GM18858 (cell line): Measurements from ENCODE around the gene RAB37.

ENCODE experiments used
- ATAC-seq: cut with Tn5 transposase; IDR thresholded peaks from one replicate; pipeline ENCODE4 v1.9.1; 2021; ENCODE audit not compliant: unreplicated experiment

Gene RAB37, protein sequence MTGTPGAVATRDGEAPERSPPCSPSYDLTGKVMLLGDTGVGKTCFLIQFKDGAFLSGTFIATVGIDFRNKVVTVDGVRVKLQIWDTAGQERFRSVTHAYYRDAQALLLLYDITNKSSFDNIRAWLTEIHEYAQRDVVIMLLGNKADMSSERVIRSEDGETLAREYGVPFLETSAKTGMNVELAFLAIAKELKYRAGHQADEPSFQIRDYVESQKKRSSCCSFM

DNA sequence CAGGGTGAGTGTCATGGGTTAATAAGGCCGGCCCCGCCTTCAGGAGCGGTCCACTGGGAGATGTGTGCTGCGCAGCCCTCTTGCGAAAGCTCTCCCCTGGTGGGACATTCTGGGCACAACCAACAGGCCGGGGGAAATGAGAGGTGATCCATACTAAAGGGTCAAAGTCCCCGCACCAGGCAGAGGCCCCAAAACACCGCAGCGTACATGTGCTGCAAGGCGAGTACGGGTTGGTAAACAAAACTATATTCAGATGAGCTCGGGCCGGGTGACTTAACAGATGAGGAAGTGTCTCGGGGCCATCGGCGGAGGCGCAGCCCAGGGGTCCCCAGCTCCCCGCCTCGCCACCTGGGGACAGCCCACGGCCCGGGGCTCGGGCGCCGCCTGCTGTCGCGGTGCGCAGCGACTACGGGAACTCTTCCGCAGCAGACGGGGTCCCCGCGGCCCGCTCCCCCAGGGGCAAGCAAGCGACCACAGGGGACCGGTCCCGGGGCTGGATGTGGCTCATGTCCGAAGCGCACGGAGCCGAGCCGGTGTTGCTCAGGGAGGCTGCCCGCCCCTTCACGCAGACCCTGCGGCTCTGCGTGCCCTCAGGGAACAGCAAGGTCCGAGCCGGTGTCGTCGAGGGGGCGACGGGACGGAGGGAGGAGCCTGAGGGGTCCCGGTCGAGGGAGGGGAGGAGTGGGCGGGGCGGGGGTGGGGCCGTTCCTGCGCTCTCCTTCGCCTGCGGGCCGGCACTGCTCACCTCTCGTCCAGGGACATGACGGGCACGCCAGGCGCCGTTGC, at the start of gene RAB37:
RAB37 (plus strand) TSS at position 744 of the 786 bp plus-strand sequence; CDS start at position 761, 17 bp downstream.
- ATAC-seq, result no peak

DNA sequence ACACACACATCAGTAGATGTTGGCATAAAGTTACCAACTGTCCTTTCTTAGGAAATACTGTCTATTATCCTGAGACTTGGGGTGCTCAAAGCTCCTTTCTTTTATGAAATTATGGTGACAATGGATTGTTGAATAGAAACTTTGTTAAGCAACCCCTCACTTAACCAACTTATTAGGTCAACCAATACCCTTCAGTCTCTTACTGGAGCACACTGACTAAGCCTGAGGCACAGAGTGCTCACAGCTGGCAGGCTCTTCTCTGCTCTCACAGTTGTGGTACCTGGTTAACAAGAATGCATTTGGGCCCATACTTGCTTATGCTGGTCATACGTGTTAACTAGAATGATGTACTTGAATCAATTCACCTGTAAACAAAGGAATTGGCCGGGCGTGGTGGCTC, 49.2 kb upstream of the RAB37 start:
- no peak for ATAC-seq

DNA sequence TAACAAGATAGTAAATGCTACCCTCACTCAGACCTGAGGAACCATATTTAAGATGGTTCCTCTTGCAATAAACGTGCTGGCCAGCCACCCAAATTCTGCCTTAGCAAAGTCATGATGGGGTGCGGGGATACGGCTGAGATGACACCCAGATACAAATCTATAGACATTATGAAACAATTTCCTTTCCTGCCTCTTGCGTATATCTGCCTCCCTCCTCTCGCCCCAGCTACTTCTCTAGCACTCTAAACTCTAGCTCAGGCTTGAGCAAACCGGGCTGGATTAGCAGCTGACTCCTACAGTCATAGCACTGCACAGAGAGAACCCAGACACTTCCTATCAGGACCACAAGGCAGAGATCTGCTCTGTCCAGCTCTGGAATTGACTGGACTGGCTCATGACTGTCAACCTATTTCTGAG, 46.6 kb upstream of the RAB37 start:
- no peak for ATAC-seq

DNA sequence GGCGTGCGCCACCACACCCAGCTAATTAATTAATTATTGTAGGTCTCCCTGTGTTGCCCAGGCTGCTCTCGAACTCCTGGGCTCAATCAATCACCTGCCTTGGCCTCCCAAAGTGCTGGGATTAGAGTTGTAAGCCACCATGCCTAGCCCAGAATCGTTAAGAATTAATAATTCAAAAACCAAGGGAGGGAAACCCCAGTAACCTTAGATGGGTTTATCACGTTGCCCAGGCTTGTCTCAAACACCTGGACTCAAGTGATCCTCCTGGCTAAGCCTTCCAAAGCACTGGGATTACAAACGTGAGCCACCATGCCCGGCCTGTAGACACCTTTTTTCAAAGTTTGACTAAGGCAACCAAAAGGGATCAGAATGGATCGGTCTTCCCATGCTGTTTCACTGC, 45.9 kb upstream of the RAB37 start:
- ATAC-seq, result no peak

DNA sequence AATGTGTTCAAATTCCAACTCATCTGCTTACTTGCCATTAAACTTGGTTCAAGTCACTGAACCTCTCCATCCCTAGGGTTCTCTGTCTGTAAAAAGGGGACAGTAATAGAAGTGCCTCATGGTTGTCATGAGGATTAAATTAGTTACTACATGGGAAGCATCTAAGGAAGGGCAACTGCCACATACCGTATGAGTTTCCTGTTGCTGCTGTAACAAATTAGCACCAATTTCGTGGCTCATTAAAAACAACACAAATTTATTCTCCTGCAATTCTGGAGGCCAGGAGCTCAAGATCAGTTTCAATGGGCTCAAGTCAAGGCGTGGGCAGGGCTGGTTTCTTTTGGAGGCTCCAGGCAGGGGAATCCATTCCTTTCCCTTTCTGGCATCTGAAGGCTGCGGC, 43.0 kb upstream of the RAB37 start:
- ATAC-seq, result no peak

DNA sequence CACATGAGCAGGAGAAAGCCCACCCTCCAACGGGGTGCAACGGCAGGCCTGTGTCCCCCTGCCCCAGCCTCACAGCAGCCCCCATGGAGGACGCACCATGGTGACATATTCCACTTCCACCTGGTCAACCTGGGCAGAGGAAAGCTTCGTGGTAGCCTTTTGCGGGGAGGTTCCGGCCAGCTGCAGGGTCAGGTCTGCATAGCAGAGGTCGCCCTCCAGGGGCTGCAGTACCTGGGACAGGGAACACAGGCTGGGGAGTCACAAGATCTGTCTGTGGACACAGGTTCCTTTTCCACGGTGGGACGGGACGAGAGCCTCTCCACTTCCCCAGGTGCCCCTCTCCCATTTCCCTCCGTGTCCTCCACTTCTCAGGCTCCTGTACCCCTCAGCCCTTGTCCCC, 41.4 kb upstream of the RAB37 start:
- no peak for ATAC-seq

DNA sequence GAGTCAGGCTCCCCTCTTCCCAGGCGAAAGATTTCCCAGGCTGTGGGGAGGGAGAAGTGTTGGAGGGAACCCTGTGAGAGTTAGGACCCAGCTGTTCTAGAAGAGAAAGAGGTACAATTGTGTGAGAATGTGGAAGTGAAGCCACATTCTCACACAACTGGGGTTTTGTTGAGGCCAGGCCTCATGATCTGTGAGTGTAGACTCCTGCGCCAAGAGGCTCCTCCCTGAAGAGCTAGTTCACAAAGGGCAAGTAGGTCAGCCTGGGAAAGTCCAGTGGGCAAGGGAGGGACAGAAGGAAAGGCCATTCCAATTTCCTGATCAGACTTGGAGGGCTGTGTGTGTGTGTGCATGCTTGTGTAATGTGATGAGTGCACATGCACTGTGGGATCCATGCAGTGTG, 39.5 kb upstream of the RAB37 start:
- ATAC-seq, result no peak

DNA sequence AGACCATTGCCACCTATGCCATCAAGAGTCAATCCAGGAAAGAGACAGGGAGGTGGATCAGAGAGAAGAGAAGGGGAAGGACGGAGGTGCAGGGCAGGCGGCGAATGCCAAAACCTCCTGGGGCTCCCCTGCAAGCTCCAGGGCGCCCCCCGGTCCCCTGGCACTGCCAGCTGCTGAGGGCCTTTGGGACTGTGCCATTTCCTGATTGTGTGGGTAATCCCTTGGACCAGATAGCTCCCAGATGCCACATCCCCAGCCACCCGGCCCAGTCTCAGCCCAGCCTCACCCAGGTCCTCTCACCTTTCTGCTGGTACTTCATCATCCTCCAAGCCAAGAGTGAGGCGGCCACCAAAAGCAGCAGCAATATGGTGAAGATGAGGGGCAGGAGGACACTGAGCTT, 39.0 kb upstream of the RAB37 start:
- ATAC-seq, result no peak

DNA sequence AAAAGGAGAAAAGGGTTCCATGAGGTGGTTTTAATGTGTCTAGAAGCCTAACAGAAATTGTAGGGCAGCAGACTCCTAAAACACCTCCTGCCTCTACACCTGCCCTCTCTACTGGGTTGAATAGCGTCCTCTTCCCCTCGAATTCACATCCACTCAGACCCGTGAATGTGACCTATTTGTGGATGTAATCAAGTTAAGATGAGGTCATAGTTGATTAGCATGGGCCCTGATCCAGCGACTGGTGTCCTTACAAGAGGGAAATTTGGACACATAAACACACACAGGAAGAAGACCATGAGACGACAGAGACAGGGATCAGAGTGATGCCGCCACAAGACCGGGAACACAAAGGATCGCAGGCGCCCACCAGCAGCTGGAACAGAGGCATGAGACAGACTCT, 37.8 kb upstream of the RAB37 start:
- no peak for ATAC-seq

DNA sequence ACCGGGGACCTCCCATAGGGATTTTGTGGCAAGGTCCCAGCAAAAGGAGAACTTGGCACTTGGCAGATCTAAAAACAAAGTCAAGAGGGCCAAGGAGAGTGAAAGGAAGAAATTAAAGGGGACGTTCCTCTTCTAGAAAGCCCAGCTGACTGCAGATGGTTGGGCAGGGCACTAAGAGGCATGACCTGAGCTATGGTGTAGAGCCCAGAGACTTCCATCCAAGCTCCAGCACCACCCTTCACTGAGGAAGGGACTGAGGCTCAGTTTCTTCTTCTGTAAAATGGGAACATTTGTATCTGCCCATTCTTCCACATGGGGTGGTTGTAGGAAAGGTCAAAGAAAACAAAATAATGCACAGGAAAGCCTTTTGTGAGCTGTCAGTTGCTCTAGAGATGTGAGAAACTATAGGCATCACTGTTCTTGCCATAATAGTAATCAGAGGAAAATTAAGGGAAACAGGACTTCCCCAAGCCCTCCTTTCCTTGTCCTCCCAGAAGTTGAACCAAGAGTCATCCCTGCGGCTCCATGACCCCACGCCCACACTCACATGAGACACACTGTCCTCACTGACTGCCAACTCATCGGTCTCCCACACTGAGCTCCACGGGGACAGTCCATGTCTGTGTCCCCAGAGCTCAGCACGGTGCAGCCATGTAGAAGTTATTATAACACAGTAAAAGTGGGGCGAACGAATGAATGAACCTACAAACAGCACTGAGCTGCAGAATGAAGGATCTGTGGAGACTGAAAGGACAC, 34.8 kb upstream of the RAB37 start:
- ATAC-seq, result no peak

DNA sequence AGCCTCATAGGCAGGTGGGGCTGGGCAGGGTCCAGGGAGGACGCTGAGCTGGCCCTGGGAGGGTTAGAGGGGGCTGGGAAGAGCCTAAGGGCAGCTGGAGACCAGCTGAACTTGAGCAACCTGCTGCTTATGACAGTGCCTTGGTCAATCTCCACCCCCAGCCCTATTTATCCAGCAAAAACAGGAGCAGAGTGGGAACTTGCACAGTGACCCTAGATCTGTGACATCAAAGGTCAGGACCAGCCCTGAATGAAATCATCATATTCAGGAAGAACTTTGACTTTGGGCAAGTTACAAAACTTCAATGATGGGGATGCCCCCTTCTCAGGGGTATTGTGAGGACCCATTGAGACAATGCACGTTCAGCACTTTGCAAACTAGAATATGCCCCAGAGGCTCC, 33.7 kb upstream of the RAB37 start:
- no peak for ATAC-seq

DNA sequence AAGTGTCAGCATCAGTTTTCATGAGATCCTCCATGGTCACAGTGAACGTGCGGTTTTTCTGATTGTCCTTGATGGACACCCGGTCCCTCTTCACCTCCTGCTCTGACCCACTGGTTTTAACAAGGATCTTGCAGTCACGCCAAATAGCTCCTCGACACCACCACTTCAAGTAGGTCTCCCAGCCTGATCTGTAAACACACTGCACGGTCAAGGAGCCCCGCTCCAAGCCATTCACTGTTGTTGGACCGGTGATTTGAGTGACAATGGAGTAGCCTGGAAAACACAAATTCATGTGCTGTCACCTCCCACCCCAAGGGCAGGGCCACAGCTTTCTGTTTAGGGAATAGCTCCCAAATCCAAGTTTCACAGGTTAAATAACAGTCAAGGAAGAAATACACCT, 32.5 kb upstream of the RAB37 start:
- ATAC-seq, result no peak

DNA sequence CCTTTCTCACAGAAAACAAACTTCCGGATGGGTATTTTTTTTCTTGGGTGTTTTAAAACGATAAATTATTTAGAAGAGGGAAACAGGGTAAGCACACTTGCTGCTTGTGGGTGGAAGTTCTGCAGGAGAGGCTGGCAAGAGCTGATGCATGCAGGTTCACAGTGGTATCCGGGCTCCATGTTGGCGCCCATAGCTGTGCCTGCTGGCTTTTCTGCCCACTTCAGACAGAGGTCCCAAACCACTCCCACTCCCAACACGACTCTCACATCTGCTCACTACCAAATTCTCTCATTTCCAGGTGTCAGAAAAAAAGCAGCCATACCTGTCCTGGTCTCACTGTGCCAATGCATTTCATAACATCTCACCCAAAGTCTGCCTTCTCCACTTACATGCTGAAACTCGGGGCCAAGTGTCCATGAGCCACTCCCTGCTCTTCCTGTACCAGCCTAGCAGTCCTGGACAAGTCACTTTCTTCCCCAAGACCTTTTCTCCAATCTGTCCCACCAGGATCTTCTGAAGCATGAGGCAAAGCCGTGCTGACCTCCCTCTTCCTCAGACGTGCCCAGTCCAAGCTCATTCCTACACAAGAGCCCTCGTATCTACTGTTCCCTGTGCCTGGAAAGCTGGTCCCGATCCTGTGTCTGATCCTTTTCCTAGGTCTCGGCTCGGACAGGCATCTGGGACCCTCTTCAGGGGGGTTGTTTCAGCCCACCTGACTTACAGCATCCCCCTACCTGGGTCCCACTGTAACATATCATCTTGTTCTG, 25.8 kb upstream of the RAB37 start:
- no peak for ATAC-seq

DNA sequence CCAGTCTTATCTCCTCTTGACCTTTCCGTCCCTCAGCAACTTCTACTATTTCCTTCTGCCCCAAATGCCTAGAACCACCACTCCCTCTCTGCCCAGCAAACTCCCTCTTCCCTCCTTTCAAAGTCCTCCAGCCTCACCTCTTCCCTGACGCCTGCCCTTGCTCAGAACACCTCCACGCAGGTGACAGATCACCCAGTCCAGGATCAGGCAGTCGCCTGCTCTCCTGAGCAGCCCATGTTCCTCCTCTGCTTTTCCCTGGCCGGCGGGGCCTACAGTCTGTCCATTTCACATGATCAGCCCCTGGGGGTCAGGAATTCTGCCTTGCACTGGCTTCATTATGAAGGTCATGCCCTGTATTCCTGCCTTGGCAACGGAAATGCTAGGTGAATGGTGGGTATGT, 24.8 kb upstream of the RAB37 start:
- ATAC-seq, result no peak

DNA sequence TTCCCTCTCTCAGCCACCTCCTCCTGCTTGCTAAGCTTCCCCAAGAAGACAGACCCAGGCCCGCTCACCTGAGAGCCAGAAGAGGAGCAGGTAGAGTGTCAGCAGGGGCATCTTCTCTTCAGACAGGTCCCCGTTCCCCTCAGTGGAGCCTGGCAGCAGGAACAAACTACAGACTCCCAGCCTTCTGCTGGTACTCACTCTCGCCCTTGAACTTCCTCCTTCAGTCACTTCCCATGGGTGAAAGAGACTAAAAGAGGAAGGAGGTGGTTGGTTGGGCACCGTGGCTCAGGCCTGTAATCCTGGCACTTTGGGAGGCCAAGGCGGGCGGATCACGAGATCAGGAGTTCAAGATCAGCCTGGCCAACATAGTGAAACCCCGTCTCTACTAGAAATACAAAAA, 24.3 kb upstream of the RAB37 start, which contains the start of gene CD300LF:
CD300LF (minus strand) TSS at position 168 of the 400 bp plus-strand sequence; CDS start at position 111, 57 bp downstream.
- ATAC-seq, result no peak

DNA sequence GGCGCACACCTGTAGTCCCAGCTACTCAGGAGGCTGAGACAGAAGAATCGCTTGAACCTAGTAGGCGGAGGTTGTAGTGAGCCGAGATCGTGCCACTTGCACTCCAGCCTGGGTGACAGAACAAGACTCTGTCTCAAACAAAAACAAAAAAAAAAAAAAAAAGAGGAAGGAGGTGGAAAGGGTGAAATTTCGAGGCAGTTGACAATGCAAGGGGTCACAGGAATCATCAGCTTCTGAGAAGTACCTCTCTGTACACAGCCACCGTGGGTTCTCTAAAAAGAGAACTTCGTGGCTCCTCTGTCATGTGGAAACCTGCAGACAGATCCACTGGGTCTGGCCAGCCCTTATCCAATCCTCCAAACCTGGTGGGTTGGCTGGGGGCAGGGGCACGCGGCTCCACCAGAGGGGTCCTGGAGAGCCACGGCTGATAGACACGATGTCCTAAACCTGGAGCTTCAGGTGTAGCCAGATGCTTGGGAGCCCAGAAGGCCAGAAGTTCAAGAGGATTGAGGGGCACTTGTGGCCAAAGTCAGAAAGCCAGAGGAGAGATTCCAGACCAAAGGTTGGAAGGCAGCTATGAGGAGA, 23.8 kb upstream of the RAB37 start:
- ATAC-seq, result no peak

DNA sequence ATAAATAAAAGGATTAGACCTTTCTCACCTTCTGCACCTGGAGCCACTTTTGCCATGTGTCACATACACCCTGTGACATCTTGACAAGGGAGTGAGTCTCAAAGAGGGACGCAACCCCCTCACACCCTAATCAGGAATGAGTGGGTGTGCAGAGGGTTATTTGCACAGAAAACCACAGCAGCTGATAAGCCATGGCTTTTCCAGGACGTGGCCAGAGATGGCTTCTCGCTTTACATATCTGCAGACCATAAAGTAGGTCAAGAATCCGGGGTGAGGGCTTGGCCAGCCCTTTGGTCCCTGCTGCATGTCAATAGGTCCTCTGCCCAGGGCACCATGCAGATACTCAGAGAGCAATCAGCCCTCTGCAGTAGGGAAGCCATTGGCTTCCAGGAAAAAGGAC, 21.9 kb upstream of the RAB37 start:
- ATAC-seq, result no peak

DNA sequence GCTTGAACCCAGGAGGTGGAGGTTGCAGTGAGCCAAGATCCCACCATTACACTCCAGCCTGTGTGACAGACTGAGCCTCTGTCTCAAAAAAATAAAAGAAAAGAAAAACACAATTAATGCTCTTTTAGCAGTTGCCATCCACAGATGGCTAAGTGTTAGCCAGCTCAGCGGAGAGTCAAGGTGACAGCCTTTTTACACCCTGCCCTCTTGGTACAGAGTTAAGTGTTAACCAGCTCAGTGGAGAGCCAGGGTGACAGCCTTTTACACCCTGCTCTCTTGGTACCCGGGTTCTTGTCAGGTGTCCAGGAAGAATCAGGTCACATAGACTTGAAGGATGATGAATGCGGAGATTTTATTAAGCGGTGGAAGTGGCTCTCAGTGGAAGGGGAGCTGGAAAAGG, 16.6 kb upstream of the RAB37 start:
- no peak for ATAC-seq

DNA sequence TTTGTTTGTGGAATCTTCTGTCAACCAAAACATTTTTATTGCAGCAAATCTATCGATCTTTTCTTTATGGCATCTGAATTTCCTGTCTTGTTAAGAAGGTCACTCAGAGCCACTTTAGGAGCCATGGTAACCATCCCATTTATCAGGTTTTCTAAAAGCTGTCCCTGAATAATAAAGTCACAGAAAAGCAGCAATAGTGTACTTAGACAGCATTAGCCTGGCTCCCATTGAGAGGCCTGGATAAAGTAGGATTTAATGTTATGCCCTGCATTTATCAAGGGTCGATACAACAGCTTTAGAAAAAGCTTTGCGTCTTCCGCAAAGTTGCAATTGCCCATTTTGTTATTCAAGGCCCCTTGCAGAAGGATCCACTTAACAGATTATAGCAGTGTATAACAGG, 14.3 kb upstream of the RAB37 start:
- no peak for ATAC-seq

DNA sequence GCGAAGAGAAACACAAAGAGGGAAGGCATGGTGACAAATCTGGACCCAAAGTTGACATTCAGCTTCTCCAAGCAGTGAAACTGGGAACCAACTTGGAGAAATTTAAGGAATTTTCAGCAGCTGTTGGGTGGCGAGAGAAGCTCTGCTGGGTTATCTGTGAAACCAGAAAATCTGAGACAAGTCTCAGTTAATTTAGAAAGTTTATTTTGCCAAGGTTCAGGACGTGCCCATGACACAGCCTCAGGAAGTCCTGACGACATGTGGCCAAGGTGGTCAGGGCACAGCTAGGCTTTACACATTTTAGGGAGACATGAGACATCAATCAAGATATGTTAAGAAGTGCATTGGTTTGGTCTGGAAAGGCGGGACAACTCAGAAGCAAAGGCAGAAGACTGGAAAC, 13.2 kb upstream of the RAB37 start:
- no peak for ATAC-seq

DNA sequence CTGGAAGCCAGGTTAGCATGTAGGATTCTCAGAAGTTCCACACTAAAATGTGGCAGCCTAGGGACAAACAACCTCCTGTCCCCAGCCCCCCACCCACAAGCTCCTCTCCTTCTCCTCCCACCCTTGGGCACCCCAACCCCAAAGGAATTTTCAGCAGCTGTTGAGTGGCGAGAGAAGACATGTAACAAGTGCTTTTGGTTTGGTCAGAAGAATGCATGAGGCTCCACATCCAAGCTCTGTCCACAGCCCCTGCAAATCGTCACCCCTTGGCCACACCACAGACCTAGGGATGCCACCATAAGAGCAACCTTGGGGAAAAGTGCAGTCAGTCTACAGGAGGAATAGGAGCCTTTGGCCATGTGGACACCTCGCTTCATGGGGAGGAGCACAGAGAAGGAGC, 11.9 kb upstream of the RAB37 start:
- ATAC-seq, result no peak
